A549 (cell line): Measurements from ENCODE around the gene MINAR2. TPM values are rescaled to one million over a fixed set of nuclear protein-coding genes. Genes with fewer than 3 reads are reported as not detected.

Experiments
- ATAC-seq, 2 experiments: fragments of 200-7000 bp in 1 of 2; fragments of >200 bp in 1 of 2; cut with Nextera tagmentation in 1 of 2; cut with Tn5 transposase in 1 of 2; 3 replicates each; pipeline versions ENCODE4 v1.8.0 to v1.9.1; 2018 to 2020; ENCODE audit warnings: mild to moderate bottlenecking in 1 of 2, moderate library complexity in 1 of 2
- CTCF ChIA-PET: fragments of 300-600 bp; sonication (Branson Sonifier 250); formaldehyde crosslinking; extraction: SDS; loops from one replicate; lab custom pipeline; 2021; ENCODE audit warnings: antibody characterized with exemption, inconsistent platforms; lab: Yijun Ruan, JAX
- POLR2A ChIA-PET: fragments of 350-600 bp; formaldehyde crosslinking; extraction: SDS; loops from one replicate; lab custom pipeline; 2021; ENCODE audit warnings: antibody characterized with exemption, inconsistent platforms; lab: Yijun Ruan, JAX
- DNase-seq, 2 experiments: peaks; one replicate each; pipeline versions ENCODE4 v3.0.0 to v3.0.0-alpha.2; 2011 to 2016; ENCODE audit warnings: low read depth in 1 of 2, low spot score in 1 of 2
- FAIRE-seq: peaks from 2 replicates; lab custom pipeline; 2011; peaks lifted over from hg19 to GRCh38; lab: Jason Lieb, UNC
- H3K27ac ChIP-seq, 2 experiments: fragments of >200 bp; sonication (Bioruptor Twin); formaldehyde crosslinking; 3 replicates each; pipeline ENCODE4 v1.5.1; 2016 to 2017
- H3K4me1 ChIP-seq: fragments of >200 bp; sonication (Bioruptor Twin); formaldehyde crosslinking; 3 replicates; pipeline ENCODE4 v1.6.1; 2016
- H3K4me2 ChIP-seq: fragments of >200 bp; sonication (Bioruptor Twin); formaldehyde crosslinking; 3 replicates; pipeline ENCODE4 v1.6.1; 2016
- H3K4me3 ChIP-seq: fragments of >200 bp; sonication (Bioruptor Twin); formaldehyde crosslinking; 3 replicates; pipeline ENCODE4 v1.5.1; 2016
- H3K9me3 ChIP-seq: fragments of >200 bp; sonication (Bioruptor Twin); formaldehyde crosslinking; 3 replicates; pipeline ENCODE4 v1.6.1; 2016
- CBX8 ChIP-seq: fragments of 200-600 bp; sonication (generic); IDR thresholded peaks from 2 replicates; pipeline ENCODE4 v1.6.1; 2016
- CHD4 ChIP-seq: fragments of 200-600 bp; sonication (generic); IDR thresholded peaks from 2 replicates; pipeline ENCODE4 v1.6.1; 2016; ENCODE audit warnings: antibody characterized with exemption, mild to moderate bottlenecking, borderline replicate concordance
- ELK1 ChIP-seq: fragments of 150-350 bp; IDR thresholded peaks from 2 replicates; pipeline ENCODE4 v1.6.1; 2014; ENCODE audit warnings: low read depth, mild to moderate bottlenecking, low read length
- FOSB ChIP-seq: fragments of 250-450 bp; sonication (Bioruptor Pico); IDR thresholded peaks from 2 replicates; pipeline ENCODE4 v1.5.0; 2020; ENCODE audit warnings: mild to moderate bottlenecking, moderate library complexity
- FOSL2 ChIP-seq, 2 experiments: fragments of 450-650 bp in 1 of 2; fragments of >200 bp in 1 of 2; sonication (Bioruptor Twin) in 1 of 2; formaldehyde crosslinking; IDR thresholded peaks; 2 replicates each; pipeline versions ENCODE4 v1.5.0 to v1.6.1; 2016 to 2020; ENCODE audit warnings: mild to moderate bottlenecking in 1 of 2, moderate library complexity in 1 of 2
- HDAC2 ChIP-seq: fragments of 200-600 bp; sonication (generic); IDR thresholded peaks from 2 replicates; pipeline ENCODE4 v1.6.1; 2016
- HES2 ChIP-seq: fragments of >200 bp; sonication (Bioruptor Twin); formaldehyde crosslinking; IDR thresholded peaks from 2 replicates; pipeline ENCODE4 v1.6.1; 2016
- HMGXB4 ChIP-seq: fragments of 250-450 bp; sonication (Bioruptor Pico); IDR thresholded peaks from 2 replicates; pipeline ENCODE4 v1.5.0; 2021; ENCODE audit warnings: mild to moderate bottlenecking, moderate library complexity, borderline replicate concordance
- HOXA7 ChIP-seq: fragments of 250-450 bp; sonication (Bioruptor Pico); IDR thresholded peaks from 2 replicates; pipeline ENCODE4 v1.5.0; 2020; ENCODE audit warnings: mild to moderate bottlenecking, moderate library complexity
- MAFK ChIP-seq: fragments of 450-650 bp; IDR thresholded peaks from 2 replicates; pipeline ENCODE4 v1.6.1; 2014; ENCODE audit not compliant: partially characterized antibody
- MAX ChIP-seq: IDR thresholded peaks from 2 replicates; pipeline ENCODE4 v1.6.1; 2012
- MYC ChIP-seq: IDR thresholded peaks from 2 replicates; pipeline ENCODE4 v1.6.1; 2012; ENCODE audit warnings: mild to moderate bottlenecking, inconsistent platforms, low read length, improper control_type of control experiment, borderline replicate concordance
- NFE2L2 ChIP-seq: fragments of 150-350 bp; conservative IDR thresholded peaks from 2 replicates; pipeline ENCODE4 v1.6.1; 2014; ENCODE audit warnings: low read length
- RFX5 ChIP-seq: fragments of 450-650 bp; IDR thresholded peaks from 2 replicates; pipeline ENCODE4 v1.7.1; 2014; ENCODE audit warnings: antibody characterized with exemption, mild to moderate bottlenecking, moderate library complexity
- RNF2 ChIP-seq: fragments of 200-600 bp; sonication (generic); IDR thresholded peaks from 2 replicates; pipeline ENCODE4 v1.6.1; 2016; ENCODE audit warnings: low read depth, mild to moderate bottlenecking, antibody characterized with exemption, moderate library complexity, borderline replicate concordance
- SMC3 ChIP-seq: fragments of >200 bp; sonication (Bioruptor Twin); formaldehyde crosslinking; IDR thresholded peaks from 3 replicates; pipeline ENCODE4 v1.6.1; 2018; ENCODE audit warnings: inconsistent platforms
- SREBF2 ChIP-seq: fragments of 450-650 bp; IDR thresholded peaks from 2 replicates; pipeline ENCODE4 v1.6.1; 2014; ENCODE audit warnings: mild to moderate bottlenecking, moderate library complexity
- TP53 ChIP-seq: fragments of 250-450 bp; sonication (Bioruptor Pico); IDR thresholded peaks from 2 replicates; pipeline ENCODE4 v1.5.0; 2021; ENCODE audit warnings: mild to moderate bottlenecking, moderate library complexity
- ZSCAN20 ChIP-seq: fragments of 250-450 bp; sonication (Bioruptor Pico); IDR thresholded peaks from 2 replicates; pipeline ENCODE4 v1.8.0; 2022; ENCODE audit warnings: mild to moderate bottlenecking, moderate library complexity
- WGBS: methylation state at CpG from one replicate; pipeline ENCODE4 v1.1.6; 2017; ENCODE audit errors: missing lambda C conversion rate; 5-methylcytosine and 5-hydroxymethylcytosine counted together
- polyA plus RNA-seq, 4 experiments: library from polyadenylated mRNA; depleted of rRNA in 3 of 4; stranded (reverse); fragments of >200 nt; fragmentation: RNase III in 1 of 4; extraction: RNeasy Plus Mini Kit Qiagen cat#74134 plus additional on column Dnase treatment in 1 of 4; gene quantifications; 2 replicates in 3 of 4; 3 replicates in 1 of 4; pipeline ENCODE4 v1.2.3, GENCODE V29; 2011 to 2017

MINAR2 gene
- polyA plus RNA-seq, 2 of the 4 experiments (the other 2 are of a cell fraction) = not detected

DNA sequence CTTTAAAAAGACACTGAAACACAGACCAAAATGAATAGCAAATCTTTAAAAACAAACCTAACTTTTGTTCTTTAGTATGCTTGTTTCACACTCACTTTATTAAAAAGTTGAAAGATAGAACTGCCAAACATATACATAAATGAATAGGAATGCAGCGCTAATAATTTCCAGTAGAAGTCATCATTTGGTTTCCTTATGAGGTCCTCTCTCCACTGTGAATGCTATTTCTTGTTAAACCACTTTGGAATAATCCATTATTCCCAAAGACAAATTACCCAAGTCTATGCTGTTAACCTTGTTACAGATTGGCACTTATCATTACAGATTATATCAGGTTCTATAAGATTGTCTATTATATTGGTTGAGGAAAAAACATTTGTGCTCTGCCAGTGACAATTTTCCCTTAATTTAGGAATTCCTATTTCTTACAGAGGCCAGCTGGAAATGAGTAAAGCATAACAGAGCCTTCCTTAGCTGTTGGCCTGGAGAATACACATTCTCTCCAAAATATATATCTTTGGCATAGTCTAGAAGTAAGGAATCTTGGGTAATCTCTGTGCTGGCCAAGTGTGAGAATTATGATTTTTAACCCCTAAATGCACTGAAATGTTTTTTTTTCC is 29.3 kb upstream of the MINAR2 start:
- H3K4me2 ChIP-seq = no peak overlapping the region
- ATAC-seq (no peak), FAIRE-seq (no peak), DNase-seq (no peak)
- H3K9me3 ChIP-seq = no peaks in the 10 kb centered on the region
- no peak overlapping the region for H3K4me3 ChIP-seq
- ChIA-PET CTCF (interaction anchor here (1.2 kb wide), 1 partner anchor 12 kb away, joined by 6 read pairs; no protein-coding TSS in a partner anchor), POLR2A (no interaction called here)
- no peak for TF ChIP-seq FOSB (CRISPR knock-in tag)
- TF ChIP-seq HES2 = no peak
- TF ChIP-seq MYC = no peak
- TF ChIP-seq ZSCAN20 = no peak
- TF ChIP-seq TP53 (CRISPR knock-in tag) = no peak
- no peak for TF ChIP-seq MAFK
- no peak for TF ChIP-seq CHD4
- TF ChIP-seq MAX = no peak
- 60% methylated on average over 1 of the region's 1 CpG for WGBS
- no peaks in the 10 kb centered on the region for H3K4me1 ChIP-seq
- no peak overlapping the region for H3K27ac ChIP-seq

DNA sequence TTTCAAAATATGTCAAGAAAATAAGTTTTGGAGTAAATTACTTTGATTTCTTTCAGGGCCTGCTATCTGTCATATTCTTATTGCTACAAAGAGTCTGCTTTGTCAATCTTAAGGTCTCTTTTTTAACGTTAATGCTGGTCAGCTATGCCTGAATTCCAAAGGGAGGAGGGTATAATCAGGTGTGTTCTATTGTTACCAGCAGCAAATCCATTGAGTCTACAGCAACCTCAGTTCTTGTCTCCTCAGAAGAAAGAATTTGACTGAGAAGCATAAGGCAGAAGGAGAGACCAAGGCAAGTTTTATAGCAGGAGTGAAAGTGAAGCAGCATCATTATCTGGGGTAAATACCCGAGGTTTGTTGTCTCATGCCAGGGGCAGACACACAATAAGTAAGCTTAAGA is 23.7 kb upstream of the MINAR2 start:
- H3K27ac ChIP-seq = no peak overlapping the region
- ChIA-PET CTCF (no interaction called here), POLR2A (no interaction called here)
- no peak overlapping the region for H3K4me2 ChIP-seq
- no peak for DNase-seq
- H3K9me3 ChIP-seq = no peaks in the 10 kb centered on the region
- WGBS = 0% methylated on average over 2 of the region's 2 CpGs
- no peak for FAIRE-seq
- H3K4me1 ChIP-seq = no peaks in the 10 kb centered on the region
- TF ChIP-seq SREBF2 = no peak
- no peak for ATAC-seq
- H3K4me3 ChIP-seq = no peak overlapping the region

GRCh38 chr5:129724647-129725046 is 23.2 kb upstream of the MINAR2 start:
- no peak for FAIRE-seq
- TF ChIP-seq HMGXB4 (CRISPR knock-in tag) (no peak), RNF2 (no peak), NFE2L2 (no peak), HES2 (no peak), HDAC2 (no peak), ELK1 (no peak), CBX8 (no peak)
- TF ChIP-seq, all 56 proteins: peak for 0
- DNase-seq = no peak
- POLR2A ChIA-PET = no interaction called here
- Histone ChIP-seq H3K4me1 (no peaks in the 10 kb centered on the region), H3K27ac (no peak overlapping the region), H3K9me3 (no peaks in the 10 kb centered on the region), H3K4me3 (no peak overlapping the region), H3K4me2 (no peak overlapping the region)
- CTCF ChIA-PET = no interaction called here
- WGBS = 69% methylated on average over 4 of the region's 4 CpGs
- no peak for ATAC-seq

DNA sequence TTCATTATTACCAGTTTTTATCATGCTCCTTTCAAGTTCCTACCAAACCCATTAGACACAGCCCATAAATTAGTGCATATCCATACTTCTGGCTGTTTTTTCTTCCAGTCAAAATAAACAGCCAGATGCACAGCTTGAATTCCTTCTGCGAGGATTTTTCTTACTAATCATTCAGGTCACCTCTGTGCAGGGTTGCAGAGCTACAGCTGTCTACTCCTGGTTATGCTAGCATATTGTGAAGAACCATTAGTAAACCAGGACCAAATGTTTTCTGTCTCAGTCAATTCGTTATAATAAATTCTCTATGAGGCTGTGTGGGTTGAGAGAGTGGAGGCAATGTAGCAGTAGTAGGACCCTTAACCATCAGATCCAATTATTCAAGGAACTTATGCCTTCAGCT is 8.1 kb upstream of the MINAR2 start:
- no peaks in the 10 kb centered on the region for H3K9me3 ChIP-seq
- ChIA-PET POLR2A (no interaction called here), CTCF (no interaction called here)
- WGBS = 0% methylated on average over 2 of the region's 2 CpGs
- H3K4me2 ChIP-seq = no peak overlapping the region
- no peak for FAIRE-seq
- no peak overlapping the region for H3K4me3 ChIP-seq
- no peak for ATAC-seq
- no peak for TF ChIP-seq RFX5
- TF ChIP-seq FOSL2 (IDR thresholded peaks at IDR 0.05) = no peak
- no peak for TF ChIP-seq FOSL2 (CRISPR knock-in tag; IDR thresholded peaks at IDR 0.05)
- no peak for TF ChIP-seq SMC3
- no peak for TF ChIP-seq HOXA7 (CRISPR knock-in tag)
- DNase-seq = no peak
- H3K27ac ChIP-seq = no peak overlapping the region
- no peaks in the 10 kb centered on the region for H3K4me1 ChIP-seq
